ELR (cell line): ENCODE results near the gene PSMD2.

Experiments used
- DNase-seq: peaks from one replicate; pipeline ENCODE4 v3.0.0-alpha.2; 2015; ENCODE audit warnings: low read depth

Gene PSMD2

DNA sequence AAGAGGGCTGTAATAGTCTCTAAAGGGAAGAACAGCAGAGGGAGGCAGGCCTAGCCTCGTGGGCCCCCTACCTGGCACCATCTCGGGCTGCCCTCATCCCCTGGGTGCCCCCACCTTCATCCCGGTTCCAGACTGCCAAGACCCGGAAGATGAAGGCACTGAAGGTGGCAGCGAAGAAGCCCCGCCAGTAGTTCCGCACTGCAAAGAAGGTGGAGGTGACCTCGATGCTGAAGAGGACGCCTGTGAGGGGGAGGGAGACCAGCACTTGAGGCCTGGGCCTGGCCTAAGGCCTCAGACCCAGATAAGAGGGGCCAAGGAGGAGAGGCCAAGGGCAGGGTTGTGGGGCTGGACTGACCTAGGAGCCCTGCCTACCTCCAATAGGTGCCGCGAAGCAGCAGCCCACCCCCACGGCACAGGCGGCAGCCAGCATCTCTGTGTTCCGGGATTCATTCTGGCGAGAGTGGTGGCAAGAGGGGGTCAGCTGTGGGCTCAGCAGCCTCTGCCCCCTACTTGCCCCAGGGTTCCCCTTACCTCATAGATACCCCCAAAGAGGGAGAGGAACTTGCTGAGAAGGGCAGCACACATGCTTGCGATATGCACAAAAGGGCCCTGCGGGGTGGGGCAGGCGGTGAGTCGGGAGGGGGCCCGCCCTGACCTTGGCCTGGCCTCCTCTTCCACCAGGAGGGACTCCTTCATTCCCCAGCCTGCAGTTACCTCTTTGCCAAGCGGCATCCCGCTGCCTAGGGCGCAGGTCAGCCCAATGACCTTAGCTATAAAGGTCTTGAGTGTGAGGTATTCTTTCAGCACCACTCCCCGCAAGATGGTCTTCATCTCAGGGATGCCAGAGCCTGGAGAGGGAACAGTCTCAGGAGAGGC is 58.4 kb downstream of the PSMD2 start:
- no peak for DNase-seq

DNA sequence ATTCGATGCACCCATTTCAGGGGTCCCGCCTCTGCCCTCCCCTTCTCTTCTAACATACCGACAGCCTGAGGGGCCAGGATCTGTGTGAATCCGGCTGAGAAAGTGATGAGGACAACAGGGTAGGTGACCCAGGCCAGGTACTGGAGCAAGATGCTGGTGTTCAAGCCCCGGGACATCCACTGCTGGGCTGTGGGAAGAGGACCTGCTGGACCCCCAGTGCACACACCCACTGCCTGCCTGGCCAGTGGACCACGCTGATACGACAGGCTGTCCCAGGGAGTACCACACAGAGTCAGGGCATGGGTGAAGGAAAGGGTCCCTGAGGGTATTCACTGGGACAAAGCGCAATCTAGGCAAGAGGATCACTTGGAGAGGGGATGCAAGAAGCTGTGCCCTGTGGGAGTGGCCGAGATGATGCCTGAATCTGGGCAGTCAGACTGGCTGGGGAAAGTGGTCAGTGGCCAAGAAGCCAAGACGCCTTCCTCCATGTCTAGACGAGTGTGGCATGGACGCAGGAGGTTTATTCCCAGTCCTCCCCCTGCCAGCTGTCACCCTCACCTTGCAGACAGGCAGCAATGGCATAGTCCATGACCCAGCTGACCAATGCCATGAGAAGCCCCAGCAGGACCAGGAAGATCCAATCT is 59.2 kb downstream of the PSMD2 start:
- no peak for DNase-seq
